HepG2 (cell line): ENCODE measurements around the gene NCOA6. TPM values are rescaled to one million over a fixed set of nuclear protein-coding genes. Genes with fewer than 3 reads are reported as not detected.

Experiments used
- ATAC-seq: fragments of 200-7000 bp; cut with Tn5 transposase; 3 replicates; pipeline ENCODE4 v1.9.1; 2020; ENCODE audit warnings: mild to moderate bottlenecking, moderate library complexity
- BruUV-seq: library from RNA; stranded (reverse); fragments of 400-500 nt; replicated peaks from 2 replicates; lab custom pipeline; 2021; lab: Mats Ljungman, UMichigan
- CTCF ChIA-PET: fragments of 300-600 bp; formaldehyde crosslinking; extraction: SDS; loops from one replicate; lab custom pipeline; 2021; ENCODE audit warnings: low total read pairs, inconsistent platforms, low intra/inter-chr PET ratio; lab: Yijun Ruan, JAX
- POLR2A ChIA-PET: fragments of 350-600 bp; sonication (Branson Sonifier 250); formaldehyde crosslinking; loops from one replicate; lab custom pipeline; 2020; ENCODE audit warnings: antibody characterized with exemption, inconsistent platforms; lab: Yijun Ruan, JAX
- DNase-seq: peaks from one replicate; pipeline ENCODE4 v3.0.0-alpha.2; 2015; ENCODE audit warnings: low spot score
- FAIRE-seq: peaks from 3 replicates; lab custom pipeline; 2011; peaks lifted over from hg19 to GRCh38; lab: Jason Lieb, UNC
- H2AFZ ChIP-seq: one replicate; pipeline ENCODE4 v1.6.1; 2011; ENCODE audit warnings: low read length, inconsistent platforms
- H3K27ac ChIP-seq: fragments of 300-600 bp; 3 replicates; pipeline ENCODE4 v1.8.0; 2011; ENCODE audit warnings: mixed run types, mild to moderate bottlenecking, mixed read lengths, low read length, inconsistent platforms; ENCODE audit not compliant: insufficient read depth; ENCODE audit errors: extremely low read length
- H3K27me3 ChIP-seq, 2 experiments: fragments of 200-600 bp in 1 of 2; 2 replicates in 1 of 2; 3 replicates in 1 of 2; pipeline versions ENCODE4 v1.6.0 to v1.8.0; 2011; ENCODE audit warnings: low read length in 2 of 2, mild to moderate bottlenecking in 2 of 2, moderate library complexity in 2 of 2, inconsistent platforms in 1 of 2; ENCODE audit not compliant: insufficient read depth in 2 of 2, control insufficient read depth in 1 of 2
- H3K36me3 ChIP-seq, 2 experiments: fragments of 200-600 bp in 1 of 2; replicated peaks in 1 of 2; 2 replicates in 1 of 2; 3 replicates in 1 of 2; pipeline versions ENCODE4 v1.5.1 to v1.8.0; 2011; ENCODE audit warnings: low read length in 2 of 2, inconsistent platforms in 1 of 2; ENCODE audit not compliant: insufficient read depth in 2 of 2, control insufficient read depth in 1 of 2
- H3K4me1 ChIP-seq: 2 replicates; pipeline ENCODE4 v1.5.1; 2012; ENCODE audit warnings: low read length, inconsistent platforms; ENCODE audit not compliant: insufficient read depth
- H3K4me2 ChIP-seq: 2 replicates; pipeline ENCODE4 v1.6.0; 2011; ENCODE audit warnings: low read depth, low read length, inconsistent platforms
- H3K4me3 ChIP-seq, 3 experiments: fragments of 200-600 bp in 1 of 3; sonication (generic), shearing (Covaris generic) in 1 of 3; replicated peaks in 1 of 3; 2 replicates each; pipeline ENCODE4 v1.5.1; 2011 to 2016; ENCODE audit warnings: low read length in 3 of 3, inconsistent platforms in 2 of 3, low read depth in 2 of 3, mild to moderate bottlenecking in 2 of 3, control low read depth in 1 of 3, mixed read lengths in 1 of 3; ENCODE audit not compliant: insufficient read depth in 1 of 3
- H3K79me2 ChIP-seq: one replicate; pipeline ENCODE4 v1.6.1; 2011; ENCODE audit warnings: low read length, inconsistent platforms; ENCODE audit not compliant: insufficient read depth
- H3K9ac ChIP-seq: 2 replicates; pipeline ENCODE4 v1.6.0; 2011; ENCODE audit warnings: mild to moderate bottlenecking, low read depth, low read length, inconsistent platforms; ENCODE audit not compliant: insufficient read depth
- H3K9me3 ChIP-seq: 2 replicates; pipeline ENCODE4 v1.5.1; 2012; ENCODE audit warnings: mild to moderate bottlenecking, low read length
- H4K20me1 ChIP-seq: 2 replicates; pipeline ENCODE4 v1.6.0; 2011; ENCODE audit warnings: inconsistent platforms, mild to moderate bottlenecking, low read length, moderate library complexity; ENCODE audit not compliant: insufficient read depth
- ARNT2 ChIP-seq: sonication (generic); formaldehyde crosslinking; IDR thresholded peaks from 2 replicates; pipeline ENCODE4 v1.8.0; 2022; ENCODE audit warnings: mild to moderate bottlenecking, low read depth, missing genetic modification reagents, moderate library complexity
- FOXO4 ChIP-seq: sonication (generic); formaldehyde crosslinking; conservative IDR thresholded peaks from 2 replicates; pipeline ENCODE4 v1.8.1; 2023; ENCODE audit warnings: missing genetic modification reagents
- GATAD1 ChIP-seq: IDR thresholded peaks from 2 replicates; pipeline ENCODE4 v1.6.1; 2016; ENCODE audit warnings: missing genetic modification reagents, missing compliant biosample characterization
- GZF1 ChIP-seq: sonication (generic); formaldehyde crosslinking; IDR thresholded peaks from 2 replicates; pipeline ENCODE4 v1.5.1; 2020; ENCODE audit warnings: mild to moderate bottlenecking, missing genetic modification reagents
- NFIB ChIP-seq: sonication (generic); formaldehyde crosslinking; IDR thresholded peaks from 2 replicates; pipeline ENCODE4 v1.9.0; 2021; ENCODE audit warnings: missing genetic modification reagents, mild to moderate bottlenecking, borderline replicate concordance
- SMAD3 ChIP-seq: sonication (generic); formaldehyde crosslinking; IDR thresholded peaks from 2 replicates; pipeline ENCODE4 v1.4.0; 2020; ENCODE audit warnings: missing genetic modification reagents
- SMC3 ChIP-seq: IDR thresholded peaks from 2 replicates; pipeline ENCODE4 v1.6.1; 2011; ENCODE audit warnings: low read length, improper control_type of control experiment
- SP1 ChIP-seq, 2 experiments: fragments of 450-650 bp in 1 of 2; sonication (generic) in 1 of 2; formaldehyde crosslinking in 1 of 2; IDR thresholded peaks; 2 replicates each; pipeline versions ENCODE4 v1.4.0 to v1.6.1; 2016 to 2020; ENCODE audit warnings: missing genetic modification reagents in 1 of 2
- TIGD3 ChIP-seq: sonication (generic); formaldehyde crosslinking; IDR thresholded peaks from 2 replicates; pipeline ENCODE4 v1.5.1; 2020; ENCODE audit warnings: mild to moderate bottlenecking, missing genetic modification reagents, borderline replicate concordance
- ZFP82 ChIP-seq: sonication (generic); formaldehyde crosslinking; IDR thresholded peaks from 2 replicates; pipeline ENCODE4 v1.5.1; 2020; ENCODE audit warnings: mild to moderate bottlenecking, missing genetic modification reagents, borderline replicate concordance
- ZKSCAN1 ChIP-seq: fragments of 150-350 bp; IDR thresholded peaks from 2 replicates; pipeline ENCODE4 v1.6.1; 2014; ENCODE audit warnings: low read length
- ZNF101 ChIP-seq: sonication (generic); formaldehyde crosslinking; IDR thresholded peaks from 2 replicates; pipeline ENCODE4 v1.4.0; 2020; ENCODE audit warnings: mild to moderate bottlenecking, low read depth, missing genetic modification reagents, borderline replicate concordance
- ZNF160 ChIP-seq: sonication (generic); formaldehyde crosslinking; IDR thresholded peaks from 2 replicates; pipeline ENCODE4 v1.8.0; 2022; ENCODE audit warnings: mild to moderate bottlenecking, inconsistent platforms, missing genetic modification reagents
- ZNF335 ChIP-seq: sonication (generic); formaldehyde crosslinking; IDR thresholded peaks from 2 replicates; pipeline ENCODE4 v1.4.0; 2020; ENCODE audit warnings: missing genetic modification reagents
- ZNF44 ChIP-seq: sonication (generic); formaldehyde crosslinking; IDR thresholded peaks from 2 replicates; pipeline ENCODE4 v1.5.1; 2020; ENCODE audit warnings: mild to moderate bottlenecking, missing genetic modification reagents
- ZNF614 ChIP-seq: IDR thresholded peaks from 2 replicates; pipeline ENCODE4 v1.6.1; 2018; ENCODE audit warnings: missing biosample characterization, missing genetic modification reagents, inconsistent platforms, borderline replicate concordance
- ZNF670 ChIP-seq: sonication (generic); formaldehyde crosslinking; IDR thresholded peaks from 2 replicates; pipeline ENCODE4 v1.8.0; 2022; ENCODE audit warnings: mild to moderate bottlenecking, missing genetic modification reagents, borderline replicate concordance
- ZNF777 ChIP-seq: sonication (generic); formaldehyde crosslinking; IDR thresholded peaks from 2 replicates; pipeline ENCODE4 v1.4.0; 2020; ENCODE audit warnings: missing genetic modification reagents
- WGBS: methylation state at CpG from one replicate; pipeline ENCODE4 v1.1.6; 2017; ENCODE audit warnings: low lambda C conversion rate; 5-methylcytosine and 5-hydroxymethylcytosine counted together
- in situ Hi-C: cut with HindIII; loops from 2 replicates; pipeline ENCODE4 v1.10.0; 2017; ENCODE audit warnings: low pct_unique_long_range_greater_than_20kb; ENCODE audit not compliant: extremely low pct_ligation_motif_present
- intact Hi-C: fragments of 100-400 bp; cut with micrococcal nuclease; formaldehyde crosslinking; loops from one replicate; pipeline ENCODE4 v1.10.0; 2022; ENCODE audit not compliant: unreplicated experiment
- polyA plus RNA-seq, 8 experiments: library from polyadenylated mRNA; depleted of rRNA in 3 of 8; stranded (reverse) in 7 of 8; unstranded in 1 of 8; fragments of >200 nt; fragmentation: Illumina TruSeq in 4 of 8; extraction: Trizol in 4 of 8; gene quantifications; 2 replicates each; pipeline versions ENCODE4 v1.2.1 to v1.2.3, GENCODE V29; 2011 to 2016; ENCODE audit warnings: low read depth in 4 of 8, missing spikeins in 1 of 8, mixed read lengths in 1 of 8; ENCODE audit not compliant: insufficient read depth in 1 of 8
- total RNA-seq, 5 experiments: library from RNA; depleted of rRNA; stranded (reverse); fragments of >200 nt; fragmentation: Illumina TruSeq; extraction: Trizol; gene quantifications; 2 replicates each; pipeline ENCODE4 v1.2.3, GENCODE V29; 2016; ENCODE audit warnings: low read depth in 1 of 5

Gene NCOA6
- total and polyA plus RNA-seq, 2 of the 13 experiments (the other 11 are each of a cell fraction or from before 2014, with no cell fraction given): 11.2 to 29.3 TPM

GRCh38 chr20:34797012-34797995 is 28.1 kb downstream of the NCOA6 start (continued):
- TF ChIP-seq FOXO4 (CRISPR knock-in tag): 0 out of 2 replicates have a peak, but pooled peaks have one; percentile 51
- TF ChIP-seq SMC3: 0 out of 2 replicates have a peak, but pooled peaks have one; percentile 13
- TF ChIP-seq ZNF160 (CRISPR knock-in tag): no peak
- TF ChIP-seq, all 625 proteins: peak for 7

- H2AFZ ChIP-seq: no peak overlapping the region
- BruUV-seq: no TSS peak
- no peak overlapping the region for H3K4me2 ChIP-seq
- H3K9ac ChIP-seq: no peak overlapping the region
- H3K27ac ChIP-seq: no peak overlapping the region
- H3K27me3 ChIP-seq: no peaks in the 10 kb centered on the region
- in situ Hi-C loops (no loop called here), intact Hi-C loops (no loop called here)
- peaks cover 55% of the 10 kb centered on the region for H3K79me2 ChIP-seq
- ChIA-PET POLR2A (no interaction called here), CTCF (no interaction called here)
- WGBS: 96% methylated on average over 2 of the region's 2 CpGs
- ATAC-seq: no peak
- H3K4me1 ChIP-seq: no peaks in the 10 kb centered on the region
- 0 out of 2 replicates have a peak, but pooled peaks cover 4% of the 10 kb centered on the region for H4K20me1 ChIP-seq
- no peak overlapping the region for H3K4me3 ChIP-seq
- FAIRE-seq: no peak
- H3K9me3 ChIP-seq: no peaks in the 10 kb centered on the region
- DNase-seq: no peak
- peaks cover 15 to 20% of the 10 kb centered on the region in 2 experiments for H3K36me3 ChIP-seq
- TF ChIP-seq NFIB (CRISPR knock-in tag) (no peak), ZNF335 (CRISPR knock-in tag) (no peak), ZNF670 (CRISPR knock-in tag) (no peak), GZF1 (CRISPR knock-in tag) (no peak), SP1 (IDR thresholded peaks at IDR 0.05) (no peak), SP1 (CRISPR knock-in tag; IDR thresholded peaks at IDR 0.05) (no peak), ZNF44 (CRISPR knock-in tag) (no peak), ZKSCAN1 (no peak), ZNF614 (CRISPR knock-in tag) (no peak), GATAD1 (CRISPR knock-in tag) (no peak), ZNF101 (CRISPR knock-in tag) (no peak), TIGD3 (CRISPR knock-in tag) (no peak), ZNF777 (CRISPR knock-in tag) (no peak), ARNT2 (CRISPR knock-in tag) (no peak), ZFP82 (CRISPR knock-in tag) (no peak), SMAD3 (no peak)
These were observed 31.4 kb downstream of the NCOA6 start for GRCh38 chr20:34794006-34794585.
